H9 (cell line): ENCODE data around the gene PPP2R3C. TPM values are rescaled to one million over a fixed set of nuclear protein-coding genes. Genes with fewer than 3 reads are reported as not detected.

Experiments used
- DNase-seq: peaks from one replicate; pipeline ENCODE4 v3.0.0-alpha.2; 2017
- H2AFZ ChIP-seq: one replicate; pipeline ENCODE4 v1.6.1; 2013; ENCODE audit warnings: mild to moderate bottlenecking, low read length, control low read depth, moderate library complexity
- H2AK5ac ChIP-seq: 2 replicates; pipeline ENCODE4 v1.6.1; 2013; ENCODE audit warnings: low read length, control low read depth, mixed read lengths; ENCODE audit not compliant: insufficient read length
- H2BK120ac ChIP-seq: one replicate; pipeline ENCODE4 v1.6.1; 2013; ENCODE audit warnings: low read depth, mild to moderate bottlenecking, low read length, control low read depth, inconsistent platforms; ENCODE audit not compliant: poor library complexity, severe bottlenecking
- H2BK12ac ChIP-seq: 2 replicates; pipeline ENCODE4 v1.6.1; 2013; ENCODE audit warnings: low read length, control low read depth, mixed read lengths, low read depth; ENCODE audit not compliant: insufficient read length
- H2BK15ac ChIP-seq: 2 replicates; pipeline ENCODE4 v1.6.1; 2013; ENCODE audit warnings: low read depth, low read length, control low read depth
- H2BK20ac ChIP-seq: one replicate; pipeline ENCODE4 v1.6.1; 2013; ENCODE audit warnings: low read depth, mild to moderate bottlenecking, low read length, control low read depth, inconsistent platforms; ENCODE audit not compliant: poor library complexity, severe bottlenecking
- H2BK5ac ChIP-seq: 2 replicates; pipeline ENCODE4 v1.6.1; 2013; ENCODE audit warnings: low read length, control low read depth, mixed read lengths; ENCODE audit not compliant: insufficient read length
- H3K14ac ChIP-seq: 2 replicates; pipeline ENCODE4 v1.6.1; 2013; ENCODE audit warnings: low read length, control low read depth; ENCODE audit not compliant: insufficient read depth
- H3K18ac ChIP-seq: 2 replicates; pipeline ENCODE4 v1.6.1; 2013; ENCODE audit warnings: low read depth, mild to moderate bottlenecking, mixed read lengths, low read length, control low read depth; ENCODE audit not compliant: insufficient read length
- H3K23ac ChIP-seq: 2 replicates; pipeline ENCODE4 v1.6.1; 2013; ENCODE audit warnings: low read length, control low read depth, mixed read lengths, low read depth; ENCODE audit not compliant: insufficient read length
- H3K23me2 ChIP-seq: 2 replicates; pipeline ENCODE4 v1.6.1; 2013; ENCODE audit warnings: low read depth, mild to moderate bottlenecking, mixed read lengths, low read length, control low read depth; ENCODE audit not compliant: insufficient read length, poor library complexity, severe bottlenecking
- H3K27ac ChIP-seq: 2 replicates; pipeline ENCODE4 v1.5.1; 2013; ENCODE audit warnings: low read length, control low read depth, mixed read lengths, low read depth; ENCODE audit not compliant: insufficient read length
- H3K27me3 ChIP-seq: 2 replicates; pipeline ENCODE4 v1.6.1; 2013; ENCODE audit warnings: low read length, control low read depth, inconsistent platforms; ENCODE audit not compliant: insufficient read depth
- H3K4ac ChIP-seq: 2 replicates; pipeline ENCODE4 v1.6.1; 2013; ENCODE audit warnings: low read depth, mild to moderate bottlenecking, control low read depth, inconsistent platforms, low read length, moderate library complexity
- H3K4me1 ChIP-seq: 2 replicates; pipeline ENCODE4 v1.6.1; 2013; ENCODE audit warnings: low read length, control low read depth, inconsistent platforms; ENCODE audit not compliant: insufficient read depth
- H3K4me2 ChIP-seq: 2 replicates; pipeline ENCODE4 v1.6.1; 2013; ENCODE audit warnings: low read length, control low read depth, mixed read lengths; ENCODE audit not compliant: insufficient read length, insufficient read depth
- H3K56ac ChIP-seq: 2 replicates; pipeline ENCODE4 v1.6.1; 2013; ENCODE audit warnings: low read depth, mild to moderate bottlenecking, mixed read lengths, low read length, control low read depth; ENCODE audit not compliant: insufficient read length
- H3K79me1 ChIP-seq: 2 replicates; pipeline ENCODE4 v1.6.1; 2013; ENCODE audit warnings: low read depth, mild to moderate bottlenecking, moderate library complexity, low read length, control low read depth, inconsistent platforms; ENCODE audit not compliant: insufficient read depth, poor library complexity, severe bottlenecking
- H3K79me2 ChIP-seq: 2 replicates; pipeline ENCODE4 v1.6.1; 2013; ENCODE audit warnings: low read length, control low read depth, inconsistent platforms; ENCODE audit not compliant: insufficient read depth
- H3K9ac ChIP-seq: 2 replicates; pipeline ENCODE4 v1.6.1; 2013; ENCODE audit warnings: low read length, control low read depth, mixed read lengths; ENCODE audit not compliant: insufficient read length; ENCODE audit errors: extremely low read depth
- H3K9me3 ChIP-seq: one replicate; pipeline ENCODE4 v1.6.1; 2013; ENCODE audit warnings: low read depth, low read length, inconsistent platforms; ENCODE audit not compliant: control insufficient read depth
- H3T11ph ChIP-seq: one replicate; pipeline ENCODE4 v1.6.1; 2013; ENCODE audit warnings: mild to moderate bottlenecking, low read length, control low read depth, inconsistent platforms
- H4K20me1 ChIP-seq: one replicate; pipeline ENCODE4 v1.6.1; 2013; ENCODE audit not compliant: control insufficient read depth, insufficient read length, insufficient read depth
- H4K5ac ChIP-seq: 2 replicates; pipeline ENCODE4 v1.6.1; 2013; ENCODE audit warnings: low read depth, mild to moderate bottlenecking, mixed read lengths, low read length, control low read depth; ENCODE audit not compliant: insufficient read length
- H4K8ac ChIP-seq: replicated peaks from 2 replicates; pipeline ENCODE4 v1.6.1; 2013; ENCODE audit warnings: low read length, control low read depth, mixed read lengths, low read depth; ENCODE audit not compliant: insufficient read length
- H4K91ac ChIP-seq: 2 replicates; pipeline ENCODE4 v1.6.1; 2013; ENCODE audit warnings: low read depth, mild to moderate bottlenecking, moderate library complexity, mixed read lengths, low read length, control low read depth; ENCODE audit not compliant: insufficient read length
- H3K27ac Mint-ChIP-seq, 3 experiments: 2 replicates in 2 of 3; 3 replicates in 1 of 3; pipeline ENCODE4 v1.8.0; 2020 to 2021; ENCODE audit warnings: mixed read lengths in 3 of 3, mild to moderate bottlenecking in 1 of 3, moderate library complexity in 1 of 3
- H3K27me3 Mint-ChIP-seq: 2 replicates; pipeline ENCODE4 v1.8.0; 2021; ENCODE audit warnings: low read depth, mild to moderate bottlenecking, moderate library complexity, mixed read lengths
- H3K36me3 Mint-ChIP-seq, 3 experiments: 2 replicates in 2 of 3; 3 replicates in 1 of 3; pipeline ENCODE4 v1.8.0; 2020 to 2021; ENCODE audit warnings: low read depth in 3 of 3, mixed read lengths in 3 of 3; ENCODE audit not compliant: insufficient read depth in 1 of 3
- H3K4me1 Mint-ChIP-seq, 2 experiments: 2 replicates each; pipeline ENCODE4 v1.8.0; 2020; ENCODE audit warnings: mixed read lengths in 2 of 2
- H3K4me3 Mint-ChIP-seq, 2 experiments: 2 replicates in 1 of 2; 3 replicates in 1 of 2; pipeline ENCODE4 v1.8.0; 2020 to 2021; ENCODE audit warnings: mild to moderate bottlenecking in 2 of 2, mixed read lengths in 2 of 2, moderate library complexity in 1 of 2
- H3K9me3 Mint-ChIP-seq, 2 experiments: 2 replicates in 1 of 2; 3 replicates in 1 of 2; pipeline ENCODE4 v1.8.0; 2020; ENCODE audit warnings: mild to moderate bottlenecking in 2 of 2, mixed read lengths in 2 of 2, moderate library complexity in 1 of 2
- CTCF ChIP-seq: fragments of 200-600 bp; sonication (generic); conservative IDR thresholded peaks from 3 replicates; pipeline ENCODE4 v1.8.0; 2021; ENCODE audit warnings: antibody characterized with exemption, mild to moderate bottlenecking
- WGBS: extraction: QIAGEN DNeasy Blood & Tissue Kit; methylation state at CpG from one replicate; pipeline ENCODE4 v1.1.7; 2013; ENCODE audit warnings: missing lambda C conversion rate, low lambda C conversion rate, mixed read lengths; ENCODE audit not compliant: insufficient read length; ENCODE audit errors: extremely low coverage; 5-methylcytosine and 5-hydroxymethylcytosine counted together
- total RNA-seq: library from RNA; stranded (reverse); gene quantifications from 2 replicates; pipeline ENCODE4 v1.2.1, GENCODE V29; 2021

PPP2R3C gene
- total RNA-seq, 1 experiment from 2014 or later, result 51.1 TPM

GRCh38 chr14:35116242-35116641 is 5.5 kb downstream of the PPP2R3C start:
- Histone ChIP-seq H3K9ac (no peak overlapping the region), H3K14ac (no peak overlapping the region), H2BK15ac (no peak overlapping the region), H4K20me1 (no peaks in the 10 kb centered on the region), H3K18ac (no peak overlapping the region), H3K9me3 (no peaks in the 10 kb centered on the region), H3K4ac (no peak overlapping the region), H3K56ac (no peak overlapping the region), H2BK12ac (no peak overlapping the region), H3K27me3 (no peaks in the 10 kb centered on the region), H2AFZ (no peak overlapping the region), H3K4me2 (no peak overlapping the region), H2BK5ac (no peak overlapping the region), H2BK20ac (no peak overlapping the region), H3K4me1 (no peaks in the 10 kb centered on the region; the same call in 1 of the 2 replicates), H4K5ac (no peak overlapping the region), H3K23ac (no peak overlapping the region), H3K27ac (no peak overlapping the region), H4K91ac (no peak overlapping the region), H3T11ph (no peak overlapping the region), H2AK5ac (no peak overlapping the region), H2BK120ac (no peak overlapping the region), H3K79me1 (no peaks in the 10 kb centered on the region), H3K23me2 (peaks cover 2% of the 10 kb centered on the region), H4K8ac (no peak overlapping the region), H3K79me2 (no peaks in the 10 kb centered on the region)
- no peak for TF ChIP-seq CTCF
- whole genome bisulfite sequencing, result no CpG with 5 or more reads among the region's 4 CpGs
- Mint-ChIP-seq H3K4me3 (no peak overlapping the region), H3K27ac (no peak overlapping the region), H3K9me3 (peaks cover 9 to 10% of the 10 kb centered on the region in 2 experiments), H3K4me1 (peaks cover 22 to 23% of the 10 kb centered on the region in 2 experiments), H3K27me3 (no peaks in the 10 kb centered on the region), H3K36me3 (peaks cover 34 to 77% (median 67%) of the 10 kb centered on the region in 3 experiments)
- no peak for DNase-seq
